Dermis blood vessel endothelial cell (primary cell): ENCODE measurements around the gene KAT6B. TPM values are rescaled to one million over a fixed set of nuclear protein-coding genes. Genes with fewer than 3 reads are reported as not detected.

Source experiments
- DNase-seq: peaks from one replicate; pipeline ENCODE4 v3.0.0; 2010
- total RNA-seq: library from RNA; depleted of rRNA; stranded (reverse); fragments of >200 nt; gene quantifications from 2 replicates; pipeline ENCODE4 v1.2.3, GENCODE V29; 2014

Gene KAT6B
- total RNA-seq, 1 donor from 2014 or later, result 26.5 TPM

- DNase-seq, result no peak
Measured at GRCh38 chr10:74991435-74991834, 165.0 kb downstream of the KAT6B start.

- DNase-seq, result no peak
Measured at GRCh38 chr10:74992068-74992467, 165.7 kb downstream of the KAT6B start.

- no peak for DNase-seq
Measured at GRCh38 chr10:74993649-74994048, 167.2 kb downstream of the KAT6B start.

GRCh38 chr10:74994854-74995253 lies 168.5 kb downstream of the KAT6B start:
- DNase-seq, result no peak

- no peak for DNase-seq
Measured at GRCh38 chr10:74995806-74996205, 169.4 kb downstream of the KAT6B start.

GRCh38 chr10:74997163-74997562 lies 170.8 kb downstream of the KAT6B start:
- no peak for DNase-seq

- DNase-seq, result no peak
Measured at GRCh38 chr10:75000748-75001321, 174.4 kb downstream of the KAT6B start.

- no peak for DNase-seq
Measured at GRCh38 chr10:75001715-75002350, 175.4 kb downstream of the KAT6B start.

GRCh38 chr10:75002351-75002725 lies 175.9 kb downstream of the KAT6B start:
- DNase-seq, result no peak

GRCh38 chr10:75002967-75003594 lies 176.7 kb downstream of the KAT6B start:
- DNase-seq, result no peak

- no peak for DNase-seq
Measured at GRCh38 chr10:75003891-75004290, 177.5 kb downstream of the KAT6B start.

- DNase-seq, result no peak
Measured at GRCh38 chr10:75007646-75008045, 181.2 kb downstream of the KAT6B start.

GRCh38 chr10:75008952-75009351 lies 182.6 kb downstream of the KAT6B start:
- no peak for DNase-seq

GRCh38 chr10:75009426-75009825 lies 183.0 kb downstream of the KAT6B start:
- DNase-seq, result no peak

- DNase-seq, result no peak
Measured at GRCh38 chr10:75010373-75010772, 184.0 kb downstream of the KAT6B start.

GRCh38 chr10:75011221-75011620 lies 184.8 kb downstream of the KAT6B start:
- no peak for DNase-seq

- no peak for DNase-seq
Measured at GRCh38 chr10:75012471-75012870, 186.1 kb downstream of the KAT6B start.

- no peak for DNase-seq
Measured at GRCh38 chr10:75013007-75013406, 186.6 kb downstream of the KAT6B start.

- no peak for DNase-seq
Measured at GRCh38 chr10:75013522-75013921, 187.1 kb downstream of the KAT6B start.

- DNase-seq, result no peak
Measured at GRCh38 chr10:75014516-75015230, 188.3 kb downstream of the KAT6B start.

- DNase-seq, result no peak
Measured at GRCh38 chr10:75015442-75015841, 189.0 kb downstream of the KAT6B start.

GRCh38 chr10:75016325-75016724 lies 189.9 kb downstream of the KAT6B start:
- no peak for DNase-seq

GRCh38 chr10:75018251-75018650 lies 191.9 kb downstream of the KAT6B start:
- no peak for DNase-seq
